Neuron (in vitro differentiated cells): Measurements from ENCODE around the gene INSM1.

Experiments
- H2AFZ ChIP-seq: one replicate; pipeline ENCODE4 v1.6.1; 2013; ENCODE audit warnings: low read depth, mild to moderate bottlenecking, inconsistent platforms, low read length, moderate library complexity
- H3K27me3 ChIP-seq: one replicate; pipeline ENCODE4 v1.6.1; 2013; ENCODE audit warnings: low read length; ENCODE audit not compliant: insufficient read depth
- H3K36me3 ChIP-seq: one replicate; pipeline ENCODE4 v1.6.1; 2013; ENCODE audit warnings: low read length; ENCODE audit not compliant: insufficient read depth
- H3K4me1 ChIP-seq: one replicate; pipeline ENCODE4 v1.6.1; 2013; ENCODE audit warnings: low read length; ENCODE audit not compliant: insufficient read depth
- H3K4me3 ChIP-seq: 2 replicates; pipeline ENCODE4 v1.5.1; 2013; ENCODE audit warnings: mild to moderate bottlenecking, low read length, moderate library complexity
- H3K9me3 ChIP-seq: one replicate; pipeline ENCODE4 v1.6.1; 2013; ENCODE audit warnings: low read length

Gene INSM1

GRCh38 chr20:20365480-20366161 lies 2.3 kb upstream of the INSM1 start:
- Histone ChIP-seq H3K4me3 (peak overlapping the region; percentile 32), H3K9me3 (no peaks in the 10 kb centered on the region), H3K36me3 (no peaks in the 10 kb centered on the region), H3K27me3 (peaks cover 43% of the 10 kb centered on the region), H2AFZ (no peak overlapping the region), H3K4me1 (peaks cover 67% of the 10 kb centered on the region)

- H3K36me3 ChIP-seq: no peaks in the 10 kb centered on the region
- no peaks in the 10 kb centered on the region for H3K9me3 ChIP-seq
- peak overlapping the region; percentile 59 for H3K4me3 ChIP-seq
- peaks cover 52% of the 10 kb centered on the region for H3K27me3 ChIP-seq
- H3K4me1 ChIP-seq: peaks cover 63% of the 10 kb centered on the region
- H2AFZ ChIP-seq: no peak overlapping the region
These were observed 1.4 kb upstream of the INSM1 start for GRCh38 chr20:20366551-20366875.

DNA sequence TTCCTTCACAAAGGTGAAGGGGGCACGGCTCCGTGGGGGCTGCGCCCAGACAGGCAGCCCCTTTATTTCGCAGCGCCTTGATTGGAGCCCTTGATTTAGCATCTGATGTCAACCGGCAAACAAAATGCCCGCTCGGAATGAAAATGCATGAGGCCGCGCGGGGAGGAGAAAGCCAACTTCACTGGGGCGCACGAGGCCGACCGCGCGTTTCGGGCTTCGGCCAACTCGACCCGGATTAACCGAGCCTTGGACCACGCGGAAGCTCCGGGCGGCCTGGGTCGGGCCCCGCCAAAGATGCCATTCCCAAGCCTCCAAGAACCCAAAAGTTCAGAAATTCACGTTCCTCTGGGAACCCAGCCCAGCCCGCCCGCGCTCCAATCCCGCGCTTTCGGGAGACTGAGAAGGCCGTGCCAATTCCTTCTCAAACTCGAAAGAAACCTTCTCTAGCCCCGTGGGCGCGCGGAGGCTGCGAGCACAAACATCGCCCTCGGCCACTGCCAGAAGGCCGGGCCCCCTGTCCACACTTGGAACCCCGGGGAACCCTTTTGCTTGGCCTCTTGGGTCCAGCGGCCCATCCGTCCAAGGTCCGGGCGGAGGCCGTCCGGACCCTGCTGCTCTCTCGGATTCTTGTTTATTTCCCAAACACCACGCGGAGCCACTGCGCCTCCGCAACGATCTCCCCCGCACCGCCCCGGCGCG lies 879 bp upstream of the INSM1 start:
- Histone ChIP-seq H3K27me3 (peaks cover 57% of the 10 kb centered on the region), H2AFZ (peak overlapping the region; percentile 73), H3K36me3 (no peaks in the 10 kb centered on the region), H3K4me1 (peaks cover 61% of the 10 kb centered on the region), H3K4me3 (peak overlapping the region; percentile 59), H3K9me3 (no peaks in the 10 kb centered on the region)

- H3K4me3 ChIP-seq: peak overlapping the region; percentile 59
These were observed 730 bp downstream of the INSM1 start for GRCh38 chr20:20368418-20369249.

DNA sequence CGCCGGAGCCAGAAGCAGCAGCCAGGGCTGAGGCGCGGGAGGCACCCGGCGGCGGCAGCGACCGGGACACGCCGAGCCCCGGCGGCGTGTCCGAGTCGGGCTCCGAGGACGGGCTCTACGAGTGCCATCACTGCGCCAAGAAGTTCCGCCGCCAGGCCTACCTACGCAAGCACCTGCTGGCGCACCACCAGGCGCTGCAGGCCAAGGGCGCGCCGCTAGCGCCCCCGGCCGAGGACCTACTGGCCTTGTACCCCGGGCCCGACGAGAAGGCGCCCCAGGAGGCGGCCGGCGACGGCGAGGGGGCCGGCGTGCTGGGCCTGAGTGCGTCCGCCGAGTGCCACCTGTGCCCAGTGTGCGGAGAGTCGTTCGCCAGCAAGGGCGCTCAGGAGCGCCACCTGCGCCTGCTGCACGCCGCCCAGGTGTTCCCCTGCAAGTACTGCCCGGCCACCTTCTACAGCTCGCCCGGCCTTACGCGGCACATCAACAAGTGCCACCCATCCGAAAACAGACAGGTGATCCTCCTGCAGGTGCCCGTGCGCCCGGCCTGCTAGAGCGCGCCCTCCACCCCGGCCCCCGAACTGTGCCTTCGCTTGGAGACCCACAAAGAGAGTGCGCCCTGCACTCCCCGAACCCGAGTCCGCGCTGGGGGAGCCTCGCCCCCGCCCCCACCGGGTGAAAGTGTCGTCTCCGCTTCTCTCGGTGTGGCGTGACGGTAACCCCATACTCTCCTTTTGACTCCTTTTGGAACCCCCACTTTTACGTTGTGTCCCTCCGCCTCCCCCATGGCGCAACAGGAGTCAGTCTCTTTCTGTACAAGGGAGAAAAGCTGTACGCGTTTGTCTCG lies 1.6 kb downstream of the INSM1 start:
- Histone ChIP-seq H3K4me3 (peak overlapping the region; percentile 59), H3K4me1 (peaks cover 47% of the 10 kb centered on the region), H2AFZ (peak overlapping the region; percentile 9), H3K27me3 (peaks cover 69% of the 10 kb centered on the region), H3K36me3 (no peaks in the 10 kb centered on the region), H3K9me3 (peaks cover 4% of the 10 kb centered on the region)

More at GRCh38 chr20:20368418-20369249, 730 bp downstream of the INSM1 start:
- peaks cover 53% of the 10 kb centered on the region for H3K4me1 ChIP-seq
- peaks cover 68% of the 10 kb centered on the region for H3K27me3 ChIP-seq
- no peaks in the 10 kb centered on the region for H3K36me3 ChIP-seq
- peak overlapping the region; percentile 9 for H2AFZ ChIP-seq
- H3K9me3 ChIP-seq: peaks cover under 1% of the 10 kb centered on the region

- Histone ChIP-seq H3K36me3 (no peaks in the 10 kb centered on the region), H3K27me3 (peaks cover 68% of the 10 kb centered on the region), H3K9me3 (peaks cover 8% of the 10 kb centered on the region), H3K4me1 (peaks cover 47% of the 10 kb centered on the region), H2AFZ (no peak overlapping the region), H3K4me3 (peak overlapping the region; percentile 59)
These were observed 2.2 kb downstream of the INSM1 start for GRCh38 chr20:20370094-20370575.

GRCh38 chr20:20371083-20371482 lies 3.2 kb downstream of the INSM1 start:
- H3K36me3 ChIP-seq: no peaks in the 10 kb centered on the region
- H2AFZ ChIP-seq: no peak overlapping the region
- H3K4me1 ChIP-seq: peaks cover 39% of the 10 kb centered on the region
- peak overlapping the region; percentile 59 for H3K4me3 ChIP-seq
- peaks cover 71% of the 10 kb centered on the region for H3K27me3 ChIP-seq
- H3K9me3 ChIP-seq: peaks cover 11% of the 10 kb centered on the region

- Histone ChIP-seq H3K27me3 (peaks cover 75% of the 10 kb centered on the region), H3K4me1 (peaks cover 34% of the 10 kb centered on the region), H2AFZ (no peak overlapping the region), H3K36me3 (no peaks in the 10 kb centered on the region), H3K9me3 (peaks cover 11% of the 10 kb centered on the region), H3K4me3 (peak overlapping the region; percentile 59)
These were observed 3.8 kb downstream of the INSM1 start for GRCh38 chr20:20371681-20372080.

DNA sequence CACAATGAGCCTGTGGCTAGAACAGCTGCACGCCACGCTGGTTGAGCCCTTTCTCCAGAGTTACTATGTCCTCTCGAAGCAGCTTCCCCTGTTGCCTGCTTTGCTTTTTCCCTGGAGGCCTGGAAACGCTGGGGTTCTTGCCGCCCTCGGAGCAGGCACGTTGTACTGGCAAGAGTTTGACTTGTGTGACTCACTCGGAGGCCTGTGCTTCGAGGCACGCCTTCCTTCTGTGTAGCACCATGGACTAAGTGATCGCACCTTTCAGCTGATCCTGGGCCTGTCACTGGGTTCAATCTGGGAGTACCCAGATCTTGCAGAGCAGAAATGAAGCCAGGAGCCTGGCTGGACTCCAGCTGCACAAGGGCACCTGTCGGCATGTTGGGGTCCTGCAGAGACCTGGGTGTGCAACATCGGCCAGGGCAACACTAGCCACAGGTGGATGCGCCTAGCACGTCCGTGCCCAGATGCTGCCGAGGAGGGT lies 5.2 kb downstream of the INSM1 start:
- H3K36me3 ChIP-seq: no peaks in the 10 kb centered on the region
- no peak overlapping the region for H2AFZ ChIP-seq
- H3K4me3 ChIP-seq: no peak overlapping the region

GRCh38 chr20:20375862-20376261 lies 8.0 kb downstream of the INSM1 start:
- Histone ChIP-seq H3K36me3 (no peaks in the 10 kb centered on the region), H3K27me3 (peaks cover 58% of the 10 kb centered on the region), H2AFZ (no peak overlapping the region), H3K9me3 (peaks cover 18% of the 10 kb centered on the region), H3K4me1 (peaks cover 16% of the 10 kb centered on the region), H3K4me3 (no peak overlapping the region)

More for the DNA sequence above, 5.2 kb downstream of the INSM1 start:
- Histone ChIP-seq H3K9me3 (peaks cover 11% of the 10 kb centered on the region), H3K4me1 (peaks cover 28% of the 10 kb centered on the region), H3K27me3 (peaks cover 78% of the 10 kb centered on the region)

DNA sequence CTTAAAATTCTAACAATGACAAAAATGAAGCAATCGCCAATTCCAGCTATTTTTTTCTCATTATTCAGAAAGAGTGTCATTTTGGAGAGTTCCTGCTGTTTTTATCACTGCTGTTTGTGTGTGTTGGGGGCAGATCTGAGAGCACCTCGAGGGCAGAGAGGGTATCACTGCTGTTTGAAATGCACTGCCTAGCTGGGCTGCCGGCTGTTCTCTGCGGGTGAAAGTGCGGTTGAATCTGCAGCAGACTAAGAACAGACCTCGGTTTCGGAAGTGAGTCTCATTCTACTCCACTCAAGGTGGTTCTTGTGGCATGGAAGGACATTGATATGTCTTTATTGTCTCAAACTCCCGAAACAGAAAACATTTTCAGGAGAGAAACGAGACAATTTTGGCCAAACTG lies 18.3 kb downstream of the INSM1 start:
- Histone ChIP-seq H2AFZ (no peak overlapping the region), H3K4me3 (no peak overlapping the region), H3K4me1 (no peaks in the 10 kb centered on the region), H3K9me3 (no peaks in the 10 kb centered on the region), H3K27me3 (no peaks in the 10 kb centered on the region), H3K36me3 (no peaks in the 10 kb centered on the region)

DNA sequence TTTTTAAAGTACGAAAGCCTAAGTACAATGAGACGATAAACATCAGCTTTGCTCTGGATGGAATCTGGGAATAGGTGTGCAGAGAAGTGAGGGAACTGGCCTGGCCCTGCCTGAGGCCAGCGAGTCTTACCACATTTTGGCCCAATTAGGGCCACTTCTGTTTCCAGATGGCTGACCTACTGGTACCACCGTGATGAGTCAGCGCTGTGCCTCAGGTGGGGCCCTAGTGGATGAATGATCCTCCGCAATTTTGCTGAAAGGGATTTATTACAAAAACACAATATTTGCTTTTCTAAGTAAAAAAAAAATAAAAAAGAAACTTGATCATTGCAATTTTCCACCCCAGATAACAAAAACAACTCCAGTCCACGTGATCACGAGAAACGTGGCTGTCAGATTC lies 22.5 kb downstream of the INSM1 start:
- H3K4me3 ChIP-seq: no peak overlapping the region
- no peaks in the 10 kb centered on the region for H3K9me3 ChIP-seq
- no peaks in the 10 kb centered on the region for H3K27me3 ChIP-seq
- no peak overlapping the region for H2AFZ ChIP-seq
- peaks cover 6% of the 10 kb centered on the region for H3K4me1 ChIP-seq
- H3K36me3 ChIP-seq: no peaks in the 10 kb centered on the region
